ENCODE measurements around the gene TEX261.

TEX261 gene

GRCh38 chr2:70984228-70984575, 10.5 kb downstream of the TEX261 start:
- Histone ChIP-seq H3K27ac (ENCODE audit: low read depth, low read length) (no peak overlapping the region), H3K4me3 (ENCODE audit: insufficient read depth, low read length, poor library complexity, severe bottlenecking) (no peak overlapping the region), H2AFZ (ENCODE audit: low read depth, low read length, severe bottlenecking) (no peak overlapping the region), H3K9me3 (ENCODE audit: insufficient read depth, low read length) (no peaks in the 10 kb centered on the region), H3K9ac (ENCODE audit: low read length) (no peak overlapping the region), H3F3A (ENCODE audit: insufficient read depth) (no peaks in the 10 kb centered on the region), H4K20me1 (ENCODE audit: low read depth, low read length) (no peaks in the 10 kb centered on the region), H3K36me3 (ENCODE audit: low read length) (no peaks in the 10 kb centered on the region), H3K9me2 (replicated peaks; ENCODE audit: insufficient read depth, low read length) (no peaks in the 10 kb centered on the region), H3K79me2 (ENCODE audit: insufficient read depth, low read length) (no peaks in the 10 kb centered on the region), H3K4me2 (ENCODE audit: low read depth, low read length, poor library complexity, severe bottlenecking) (no peak overlapping the region), H3K27me3 (ENCODE audit: low read length) (no peaks in the 10 kb centered on the region)
- TF ChIP-seq, protein P1, sequence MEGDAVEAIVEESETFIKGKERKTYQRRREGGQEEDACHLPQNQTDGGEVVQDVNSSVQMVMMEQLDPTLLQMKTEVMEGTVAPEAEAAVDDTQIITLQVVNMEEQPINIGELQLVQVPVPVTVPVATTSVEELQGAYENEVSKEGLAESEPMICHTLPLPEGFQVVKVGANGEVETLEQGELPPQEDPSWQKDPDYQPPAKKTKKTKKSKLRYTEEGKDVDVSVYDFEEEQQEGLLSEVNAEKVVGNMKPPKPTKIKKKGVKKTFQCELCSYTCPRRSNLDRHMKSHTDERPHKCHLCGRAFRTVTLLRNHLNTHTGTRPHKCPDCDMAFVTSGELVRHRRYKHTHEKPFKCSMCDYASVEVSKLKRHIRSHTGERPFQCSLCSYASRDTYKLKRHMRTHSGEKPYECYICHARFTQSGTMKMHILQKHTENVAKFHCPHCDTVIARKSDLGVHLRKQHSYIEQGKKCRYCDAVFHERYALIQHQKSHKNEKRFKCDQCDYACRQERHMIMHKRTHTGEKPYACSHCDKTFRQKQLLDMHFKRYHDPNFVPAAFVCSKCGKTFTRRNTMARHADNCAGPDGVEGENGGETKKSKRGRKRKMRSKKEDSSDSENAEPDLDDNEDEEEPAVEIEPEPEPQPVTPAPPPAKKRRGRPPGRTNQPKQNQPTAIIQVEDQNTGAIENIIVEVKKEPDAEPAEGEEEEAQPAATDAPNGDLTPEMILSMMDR (IDR thresholded peaks at IDR 0.05; ENCODE audit: insufficient read depth, low read length, poor library complexity, severe bottlenecking) = no peak
- TF ChIP-seq EZH2phosphoT487 (conservative IDR thresholded peaks at IDR 0.05; ENCODE audit: low read length) = no peak

GRCh38 chr2:70983506-70984227, 11.0 kb downstream of the TEX261 start:
- no peak overlapping the region for H3K9ac ChIP-seq (ENCODE audit: low read length)
- H3K36me3 ChIP-seq (ENCODE audit: low read length) = no peaks in the 10 kb centered on the region
- H3F3A ChIP-seq (ENCODE audit: insufficient read depth) = no peaks in the 10 kb centered on the region
- H4K20me1 ChIP-seq (ENCODE audit: low read depth, low read length) = no peaks in the 10 kb centered on the region
- no peak overlapping the region for H3K4me2 ChIP-seq (ENCODE audit: low read depth, low read length, poor library complexity, severe bottlenecking)
- no peak for TF ChIP-seq EZH2phosphoT487 (conservative IDR thresholded peaks at IDR 0.05; ENCODE audit: low read length)
- TF ChIP-seq, protein P1 (IDR thresholded peaks at IDR 0.05; ENCODE audit: insufficient read depth, low read length, poor library complexity, severe bottlenecking) = no peak
- no peak overlapping the region for H3K4me3 ChIP-seq (ENCODE audit: insufficient read depth, low read length, poor library complexity, severe bottlenecking)
- no peaks in the 10 kb centered on the region for H3K79me2 ChIP-seq (ENCODE audit: insufficient read depth, low read length)
- H3K27ac ChIP-seq (ENCODE audit: low read depth, low read length) = no peak overlapping the region
- no peaks in the 10 kb centered on the region for H3K9me2 ChIP-seq (replicated peaks; ENCODE audit: insufficient read depth, low read length)
- H2AFZ ChIP-seq (ENCODE audit: low read depth, low read length, severe bottlenecking) = no peak overlapping the region
- H3K27me3 ChIP-seq (ENCODE audit: low read length) = no peaks in the 10 kb centered on the region
- no peaks in the 10 kb centered on the region for H3K9me3 ChIP-seq (ENCODE audit: insufficient read depth, low read length)

GRCh38 chr2:70982971-70983370, 11.7 kb downstream of the TEX261 start:
- Histone ChIP-seq H3K36me3 (ENCODE audit: low read length) (no peaks in the 10 kb centered on the region), H3K9ac (ENCODE audit: low read length) (no peak overlapping the region), H3K27me3 (ENCODE audit: low read length) (no peaks in the 10 kb centered on the region), H3K4me2 (ENCODE audit: low read depth, low read length, poor library complexity, severe bottlenecking) (no peak overlapping the region), H2AFZ (ENCODE audit: low read depth, low read length, severe bottlenecking) (no peak overlapping the region), H3K9me3 (ENCODE audit: insufficient read depth, low read length) (no peaks in the 10 kb centered on the region), H3K4me3 (ENCODE audit: insufficient read depth, low read length, poor library complexity, severe bottlenecking) (no peak overlapping the region), H3F3A (ENCODE audit: insufficient read depth) (no peaks in the 10 kb centered on the region), H3K79me2 (ENCODE audit: insufficient read depth, low read length) (no peaks in the 10 kb centered on the region), H3K27ac (ENCODE audit: low read depth, low read length) (no peak overlapping the region), H4K20me1 (ENCODE audit: low read depth, low read length) (no peaks in the 10 kb centered on the region), H3K9me2 (replicated peaks; ENCODE audit: insufficient read depth, low read length) (no peaks in the 10 kb centered on the region)
- TF ChIP-seq, protein P1 (IDR thresholded peaks at IDR 0.05; ENCODE audit: insufficient read depth, low read length, poor library complexity, severe bottlenecking) = no peak
- no peak for TF ChIP-seq EZH2phosphoT487 (conservative IDR thresholded peaks at IDR 0.05; ENCODE audit: low read length)
